Stimulated activated CD4-positive, alpha-beta T cell treated with anti-CD3 and anti-CD28 coated beads, Interleukin-1b, Interleukin-23, amount 100 ng/mL, for 24 hours (primary cell): Measurements from ENCODE around the gene UCN3.

Source experiments
- DNase-seq, 4 experiments: peaks; one replicate each; pipeline ENCODE4 v3.0.0-alpha.2; 2020; ENCODE audit warnings: low read depth in 4 of 4, low spot score in 1 of 4

Gene UCN3, protein sequence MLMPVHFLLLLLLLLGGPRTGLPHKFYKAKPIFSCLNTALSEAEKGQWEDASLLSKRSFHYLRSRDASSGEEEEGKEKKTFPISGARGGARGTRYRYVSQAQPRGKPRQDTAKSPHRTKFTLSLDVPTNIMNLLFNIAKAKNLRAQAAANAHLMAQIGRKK

DNA sequence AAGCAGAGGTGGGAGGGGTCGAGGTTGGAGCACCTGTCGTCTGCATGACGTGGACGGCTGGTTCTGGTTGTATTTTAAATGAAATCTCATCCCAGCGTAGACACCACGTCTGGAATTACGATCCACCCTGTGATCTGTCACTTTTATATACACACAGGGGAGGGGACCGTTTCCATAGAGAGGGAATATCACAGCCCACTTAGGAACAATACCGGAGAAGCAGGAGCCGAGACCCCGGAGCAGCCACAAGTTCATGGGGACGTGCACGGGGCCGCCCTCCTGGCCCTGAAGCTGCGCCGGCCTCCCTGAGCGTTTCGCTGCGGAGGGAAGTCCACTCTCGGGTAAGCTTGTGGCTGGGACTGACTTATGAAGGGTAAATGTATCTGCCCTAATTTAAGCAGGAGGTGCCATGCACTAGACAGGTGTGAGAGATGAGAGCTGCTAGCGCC lies at the start of gene UCN3:
TSS of gene UCN3 (plus strand) at position 77 of the 449 bp plus-strand sequence. CDS start 8,755 bp downstream, outside the sequence.
- DNase-seq: no peak

DNA sequence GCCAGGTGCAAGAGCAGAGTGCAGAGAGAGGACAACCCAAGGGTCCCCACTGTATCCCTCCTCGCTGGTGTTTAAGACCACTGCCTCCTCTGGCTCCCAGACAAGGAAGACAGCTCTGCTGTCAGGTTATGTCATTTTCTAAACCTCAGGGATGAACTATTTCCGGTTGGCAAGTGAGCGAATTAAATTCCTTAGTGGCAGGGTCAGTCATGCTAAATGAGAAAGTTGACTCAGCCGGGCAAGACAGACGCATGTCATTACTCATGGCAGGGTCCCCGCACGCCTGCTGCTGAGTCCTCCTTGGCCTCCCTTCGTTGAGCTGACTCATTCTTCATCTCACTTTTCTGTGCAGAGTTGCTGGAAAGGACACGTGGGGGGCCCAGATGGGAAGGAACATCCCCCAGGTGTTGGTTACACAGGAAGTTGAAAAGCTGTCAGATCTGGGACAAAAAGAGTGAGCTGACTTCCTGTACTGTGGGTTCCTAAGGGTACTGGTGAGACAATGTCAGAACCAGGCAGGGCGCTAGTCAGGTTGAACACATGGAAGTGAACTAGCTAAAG lies 47.1 kb upstream of the UCN3 start:
- peak; percentile 15 to 83 (median 60) for DNase-seq

DNA sequence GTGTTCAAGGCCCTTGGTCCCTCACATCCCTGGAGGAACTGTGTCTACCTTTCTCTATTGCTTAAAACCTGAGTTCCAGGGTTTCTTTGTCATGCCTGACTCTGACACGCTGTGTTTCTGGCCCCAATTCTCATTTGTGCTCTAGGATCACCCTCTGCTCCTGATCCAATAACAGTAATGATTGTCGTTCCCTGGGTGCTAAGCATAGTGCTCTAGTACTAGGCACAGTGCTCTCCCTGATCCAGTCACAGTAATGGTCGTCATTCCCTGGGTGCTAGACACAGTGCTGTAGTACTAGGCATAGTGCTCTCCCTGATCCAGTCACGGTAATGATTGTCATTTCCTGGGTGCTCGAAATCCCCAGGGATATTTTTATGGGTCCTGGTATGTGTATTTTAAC lies 46.6 kb upstream of the UCN3 start:
- DNase-seq: no peak

DNA sequence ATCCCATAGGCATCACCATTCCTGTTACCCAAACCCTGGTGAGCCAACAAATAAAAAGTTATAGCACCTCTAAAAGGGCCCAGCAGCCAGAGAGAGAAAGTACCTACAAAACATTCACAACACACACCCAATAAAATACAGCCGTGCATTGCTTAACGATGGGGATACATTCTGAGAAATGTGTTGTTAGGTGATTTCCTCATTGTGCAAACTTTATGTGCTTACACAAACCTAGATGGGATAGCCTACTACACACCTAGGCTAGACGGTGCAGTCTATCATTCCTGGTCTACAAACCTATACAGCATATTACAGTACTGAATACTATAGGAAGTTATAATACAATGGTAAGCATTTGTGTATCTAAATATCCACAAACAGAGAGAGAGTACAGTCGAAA lies 44.9 kb upstream of the UCN3 start:
- DNase-seq: no peak

DNA sequence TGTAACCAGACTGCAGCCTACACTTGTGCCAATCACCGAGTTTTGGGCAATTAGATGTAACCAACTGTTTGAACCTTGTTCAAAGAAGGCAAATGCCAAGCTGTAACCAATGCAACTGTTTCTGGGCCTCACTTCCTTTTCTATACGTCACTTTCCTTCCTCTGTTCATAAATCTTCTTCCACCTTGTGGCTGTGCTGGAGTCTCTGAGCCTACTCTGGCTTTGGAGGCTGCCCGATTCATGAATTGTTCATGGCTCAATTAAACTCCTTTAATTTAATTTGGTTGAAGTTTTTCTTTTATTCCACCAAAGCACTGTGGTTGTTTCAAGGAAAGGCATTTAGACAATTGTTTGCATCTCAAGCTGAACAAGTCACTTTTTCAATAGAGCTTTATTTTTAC lies 43.5 kb upstream of the UCN3 start:
- DNase-seq: no peak

DNA sequence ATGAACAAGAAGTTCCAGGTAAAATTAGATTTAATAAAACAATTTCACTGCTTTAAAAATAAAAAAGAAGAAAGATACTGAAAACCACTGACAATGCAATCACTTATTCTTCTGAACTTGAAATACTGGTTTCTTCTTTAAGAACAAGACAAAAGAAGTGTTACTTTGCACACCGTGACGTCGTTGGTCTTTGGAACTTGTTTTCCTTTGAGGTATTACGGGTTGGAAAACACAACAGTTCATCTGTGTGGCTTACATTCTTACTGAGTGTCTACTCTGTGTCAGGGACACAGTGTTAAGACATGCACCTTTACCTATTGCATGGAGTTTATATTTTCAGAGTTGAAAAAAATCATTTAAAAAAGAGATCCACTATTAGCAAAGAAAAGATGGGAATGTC lies 41.3 kb upstream of the UCN3 start:
- no peak for DNase-seq

DNA sequence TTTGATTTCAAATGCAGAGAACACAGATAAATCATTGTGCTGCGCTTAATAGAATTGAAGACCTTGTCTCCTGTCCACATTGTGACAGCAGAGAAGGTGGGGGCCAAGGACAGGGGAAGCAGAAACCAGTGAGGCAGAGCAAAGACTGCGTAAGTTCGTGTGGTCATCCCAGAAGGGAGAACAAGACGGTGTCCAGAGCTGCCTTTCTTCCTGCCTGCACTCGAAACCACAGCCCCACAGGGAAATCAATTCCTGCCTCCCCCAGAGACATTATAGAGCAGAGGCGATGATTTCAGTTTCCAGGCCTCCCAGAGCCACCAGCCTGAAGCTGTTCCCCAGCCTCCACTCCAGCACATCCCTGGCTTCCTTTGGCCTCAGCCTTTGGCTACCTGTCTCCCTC lies 39.7 kb upstream of the UCN3 start:
- DNase-seq: no peak

DNA sequence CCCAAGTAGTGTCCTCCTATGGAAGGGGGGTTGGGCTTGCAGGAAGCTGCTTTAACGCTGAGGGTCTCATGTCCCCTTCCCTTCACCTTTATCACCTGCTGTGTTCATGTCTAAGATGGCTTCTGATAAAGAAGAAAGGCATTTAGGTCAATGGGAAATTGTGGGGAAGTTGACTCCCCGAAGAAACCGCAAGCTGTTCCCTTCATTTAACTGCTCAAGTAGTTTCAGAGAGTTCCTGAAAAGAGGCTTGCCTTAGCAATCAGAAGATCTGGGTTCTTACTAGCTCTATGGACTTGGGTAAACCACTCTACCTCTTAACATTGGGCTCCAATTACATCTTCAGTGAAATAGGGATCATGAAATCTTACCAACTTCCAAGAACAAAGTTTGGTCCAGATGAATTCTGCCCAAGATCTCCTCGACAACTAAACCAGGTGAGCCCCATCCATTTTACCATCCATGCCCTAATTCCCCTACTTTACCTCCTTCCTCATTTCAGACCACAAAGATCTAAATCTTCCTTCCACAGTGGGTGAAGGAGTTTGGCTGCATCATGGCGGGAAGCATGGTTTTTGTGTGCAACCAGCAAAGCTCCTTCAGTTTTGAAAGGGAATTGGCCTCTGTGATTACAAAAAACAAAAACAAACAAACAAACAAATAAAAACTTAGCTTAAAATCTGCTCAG lies 30.4 kb upstream of the UCN3 start:
- DNase-seq: no peak

DNA sequence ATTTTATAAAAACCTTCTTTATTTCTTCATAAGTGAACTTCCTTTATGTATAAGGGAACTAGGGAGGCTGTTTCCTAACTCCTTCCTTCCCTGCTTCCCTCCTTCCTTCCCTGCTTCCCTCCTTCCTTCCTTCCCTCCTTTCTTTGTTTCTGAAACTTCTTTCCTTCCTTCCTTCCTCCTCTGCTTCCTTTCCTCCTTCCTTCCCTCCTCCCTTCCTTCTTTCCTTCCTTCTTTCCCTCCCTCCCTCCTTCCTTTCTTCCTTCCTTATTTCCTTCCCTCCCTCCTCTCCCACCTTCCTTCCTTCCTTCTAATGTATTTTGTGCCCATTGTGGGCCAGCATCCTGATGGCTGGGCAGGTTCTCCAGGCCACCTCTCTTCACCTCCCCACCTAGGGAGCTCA lies 26.8 kb upstream of the UCN3 start:
- DNase-seq: no peak

DNA sequence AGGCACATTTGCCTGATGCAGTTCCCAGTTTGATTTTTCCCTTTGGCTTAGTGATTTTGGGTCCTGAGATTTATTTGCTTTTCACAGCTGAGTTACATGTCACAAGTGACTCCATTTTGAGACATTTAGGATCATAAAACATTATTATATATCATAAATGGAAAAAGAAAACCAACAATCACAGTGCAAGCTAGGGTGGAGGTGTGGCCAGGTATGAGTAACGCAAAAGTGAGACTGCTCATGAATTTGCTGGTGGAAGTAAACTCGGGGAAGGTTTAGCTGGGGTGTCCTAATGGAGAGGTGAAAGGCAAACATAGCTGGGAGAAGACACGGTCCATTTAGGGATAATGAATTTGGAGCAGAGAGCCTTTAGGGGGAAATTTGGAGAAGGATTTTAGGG lies 21.7 kb upstream of the UCN3 start:
- DNase-seq: no peak

DNA sequence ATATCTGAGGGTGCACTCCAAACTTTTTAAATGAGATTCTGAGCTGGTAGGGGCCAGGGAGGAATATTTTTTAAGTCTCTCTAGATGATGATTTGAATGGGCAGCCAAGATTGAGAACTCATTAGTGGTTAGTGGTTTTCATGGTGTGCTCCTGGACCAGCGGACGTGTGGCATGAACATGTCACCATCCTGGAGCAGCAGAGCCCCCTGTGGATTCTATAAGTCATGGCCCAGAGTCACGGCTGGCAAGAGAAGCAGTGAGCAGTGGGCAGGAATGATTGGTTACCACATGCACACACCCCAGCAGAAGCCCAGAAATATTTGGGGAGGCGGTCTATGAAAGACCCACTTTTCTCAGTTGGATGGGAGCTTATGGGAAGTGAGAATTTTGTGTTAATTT lies 21.2 kb upstream of the UCN3 start:
- no peak for DNase-seq

DNA sequence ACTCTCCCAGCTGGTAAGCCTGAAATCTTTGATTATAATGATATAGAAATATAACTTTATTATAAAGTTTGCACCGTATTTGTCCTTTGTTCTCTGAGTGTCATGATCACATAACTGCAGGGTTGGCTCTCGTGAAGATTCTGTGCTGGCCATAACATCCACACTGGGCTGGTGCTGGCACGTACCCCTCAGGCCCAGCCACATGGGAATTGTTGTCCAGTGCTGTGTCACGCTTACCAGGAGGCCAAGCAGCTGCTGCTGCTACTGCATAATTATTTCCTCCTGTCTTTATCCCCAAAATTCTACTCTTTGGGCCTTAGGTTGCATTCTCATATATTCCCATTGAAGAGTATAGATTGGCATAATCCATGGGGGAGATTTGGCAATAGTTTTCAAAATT lies 20.8 kb upstream of the UCN3 start:
- DNase-seq: no peak

DNA sequence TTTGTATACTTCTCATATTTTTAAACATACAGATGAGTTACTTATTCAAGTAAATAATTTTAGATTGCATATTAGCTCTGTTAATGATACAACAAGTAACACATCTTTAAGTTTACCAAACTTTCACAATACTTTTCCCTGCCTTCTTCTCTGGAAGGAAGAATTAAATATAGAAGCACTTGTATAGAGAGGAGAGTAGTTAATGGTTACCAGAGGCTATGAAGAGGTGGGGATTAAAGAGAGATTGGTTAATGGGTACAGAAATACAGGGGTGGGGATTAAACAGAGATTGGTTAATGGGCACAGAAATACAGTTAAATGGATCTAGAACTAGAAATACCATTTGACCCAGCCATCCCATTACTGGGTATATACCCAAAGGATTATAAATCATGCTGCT lies 20.0 kb upstream of the UCN3 start:
- DNase-seq: no peak

DNA sequence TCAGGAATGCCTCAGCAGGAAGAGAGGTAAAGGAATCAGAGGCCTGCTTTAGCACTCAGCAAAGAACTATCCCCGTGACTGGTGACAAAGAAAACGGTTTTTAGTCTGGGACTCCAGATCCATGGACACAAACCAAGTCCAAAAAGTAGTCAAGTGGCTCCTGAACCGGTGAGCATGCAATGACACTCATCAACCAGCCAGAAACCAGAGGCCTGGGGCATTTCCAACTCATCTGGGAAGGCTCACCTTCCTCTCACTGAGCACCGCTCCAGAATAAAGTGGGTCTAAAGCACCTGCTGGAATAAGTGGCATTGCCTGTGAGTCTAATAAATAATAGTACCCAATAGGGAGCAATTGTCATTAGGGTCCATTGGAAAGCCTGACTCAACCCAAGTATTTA lies 17.9 kb upstream of the UCN3 start:
- DNase-seq: no peak

DNA sequence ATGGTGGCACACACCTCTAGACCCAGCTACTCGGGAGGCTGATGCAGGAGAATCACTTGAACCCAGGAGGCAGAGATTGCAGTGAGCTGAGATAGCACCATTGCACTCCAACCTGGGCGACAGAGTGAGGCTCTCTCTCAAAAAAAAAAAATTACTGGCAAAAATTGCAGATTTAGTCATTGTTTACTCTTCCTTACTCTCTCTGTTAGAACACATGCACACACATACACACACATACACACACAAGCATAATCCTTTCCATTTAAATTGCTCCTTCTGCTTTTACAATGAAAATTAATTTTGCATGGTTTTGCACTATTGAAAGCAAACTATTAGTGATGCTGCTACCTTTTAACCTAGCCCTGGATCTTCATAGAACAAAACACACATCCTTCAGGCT lies 15.4 kb upstream of the UCN3 start:
- DNase-seq: no peak

DNA sequence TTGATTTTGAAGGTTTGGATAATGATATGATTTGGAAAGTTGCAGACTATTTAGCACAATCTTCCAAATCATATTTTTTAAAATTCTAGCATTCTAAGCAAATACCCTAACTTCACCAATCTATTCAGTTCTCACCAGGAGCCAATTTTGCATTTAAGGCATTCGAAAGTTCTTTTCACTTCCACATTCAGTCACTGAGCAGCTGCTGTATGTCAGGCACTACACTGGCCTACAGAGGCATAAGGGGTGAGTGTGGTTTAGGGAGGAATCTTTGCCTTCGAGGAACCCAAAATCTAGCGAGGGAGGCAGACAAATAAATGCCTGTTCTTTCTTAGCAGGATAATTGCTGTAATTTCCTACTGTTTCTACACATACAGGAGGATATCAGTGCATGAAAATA lies 10.7 kb upstream of the UCN3 start:
- DNase-seq: no peak

DNA sequence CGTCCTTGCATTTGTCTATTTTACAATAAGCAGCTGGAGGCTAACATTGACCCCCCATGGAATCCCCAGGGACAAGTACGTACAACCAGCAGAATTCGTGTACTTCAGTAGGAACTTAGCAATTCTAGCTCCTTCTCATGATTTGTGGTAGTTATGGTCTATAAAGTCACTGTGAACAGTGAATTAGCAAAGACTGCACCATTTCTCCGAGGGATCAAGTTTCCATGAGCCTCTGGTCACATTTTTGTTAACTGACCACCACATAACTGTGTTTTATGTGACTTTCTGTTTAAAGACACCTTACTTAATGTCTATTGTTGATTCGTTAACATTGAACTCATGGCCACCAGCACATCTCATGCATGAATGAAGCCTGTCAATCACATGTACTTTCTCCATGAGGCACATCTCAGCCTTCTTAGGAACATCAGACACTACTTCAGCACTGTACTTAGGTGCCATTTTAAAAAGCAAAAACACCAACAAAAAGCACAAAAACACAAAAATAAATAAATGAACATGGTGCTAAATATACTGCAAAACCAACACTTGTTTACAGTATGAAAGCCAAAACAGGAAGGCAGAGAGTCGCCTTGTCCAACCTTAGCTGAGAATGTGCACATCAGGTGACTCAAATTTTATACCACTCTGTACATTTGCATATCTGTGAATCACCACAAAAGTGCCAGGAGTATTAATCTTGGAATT lies 9.0 kb upstream of the UCN3 start:
- DNase-seq: no peak

DNA sequence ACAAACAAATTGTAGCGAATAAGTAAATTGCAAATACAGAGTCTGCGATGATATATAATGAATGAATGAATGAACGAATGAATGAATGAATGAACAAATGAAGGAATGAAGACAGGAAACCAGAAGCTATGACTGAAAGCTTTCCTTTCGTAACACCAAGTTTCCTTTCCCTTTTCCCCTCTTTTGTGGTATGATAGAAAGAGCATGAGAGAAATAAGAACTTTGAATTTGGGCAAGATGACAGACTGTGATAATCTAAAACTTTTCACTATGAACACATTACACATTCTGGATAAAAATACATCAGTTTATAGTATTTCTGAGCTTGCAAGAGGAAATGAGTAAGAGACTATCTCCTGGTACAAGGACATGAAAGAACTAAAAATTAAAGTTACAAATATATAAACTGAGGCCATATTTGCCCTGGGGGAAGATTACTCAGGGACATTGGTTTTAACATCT lies 8.4 kb upstream of the UCN3 start:
- no peak for DNase-seq

DNA sequence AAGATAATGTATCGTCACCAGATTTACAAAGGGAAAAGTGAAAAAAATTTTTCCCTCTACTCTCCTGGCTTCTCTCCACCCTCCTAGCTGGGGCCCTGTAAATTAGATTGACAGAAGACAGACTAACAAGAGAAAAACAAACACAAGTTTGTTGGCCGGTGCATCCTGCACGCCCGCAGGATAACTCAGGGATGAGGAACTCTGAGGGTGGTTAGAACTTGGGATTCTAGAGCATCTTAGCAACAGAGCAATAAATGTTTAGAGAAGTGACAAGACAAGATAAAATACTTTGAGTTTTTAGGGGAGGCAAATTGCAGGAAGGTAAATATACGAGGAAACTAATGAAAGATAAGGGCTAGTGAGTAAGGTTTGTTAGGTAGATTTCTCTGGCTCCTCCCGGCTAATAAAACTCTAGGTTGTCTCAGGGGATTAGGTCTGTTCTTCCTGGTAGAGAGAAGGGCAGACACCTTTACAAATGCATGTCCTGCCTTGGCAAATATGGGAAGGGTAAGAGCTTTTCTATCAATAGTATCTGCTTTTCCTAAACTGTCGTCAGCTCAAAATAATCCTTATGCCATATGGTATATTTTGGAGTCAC lies 4.3 kb upstream of the UCN3 start:
- DNase-seq: no peak

DNA sequence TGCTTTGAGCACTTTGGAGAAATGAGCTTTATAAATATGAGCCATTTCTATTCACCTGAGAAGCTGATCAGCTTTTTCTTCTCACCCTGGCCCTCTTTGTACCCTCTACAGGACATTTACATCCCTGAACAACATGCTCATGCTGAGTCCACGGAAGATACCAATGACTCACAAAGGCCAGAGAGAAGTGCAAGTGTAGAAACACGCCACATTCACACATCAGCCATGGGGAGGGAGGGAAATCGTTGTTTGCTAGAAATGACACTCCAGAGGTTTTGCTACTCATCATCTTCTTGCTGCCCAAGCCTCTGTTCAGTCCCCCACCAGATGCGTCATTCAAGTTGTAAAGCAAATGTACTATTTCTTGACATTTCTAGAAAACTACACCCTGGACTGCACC lies 2.8 kb upstream of the UCN3 start:
- DNase-seq: no peak

DNA sequence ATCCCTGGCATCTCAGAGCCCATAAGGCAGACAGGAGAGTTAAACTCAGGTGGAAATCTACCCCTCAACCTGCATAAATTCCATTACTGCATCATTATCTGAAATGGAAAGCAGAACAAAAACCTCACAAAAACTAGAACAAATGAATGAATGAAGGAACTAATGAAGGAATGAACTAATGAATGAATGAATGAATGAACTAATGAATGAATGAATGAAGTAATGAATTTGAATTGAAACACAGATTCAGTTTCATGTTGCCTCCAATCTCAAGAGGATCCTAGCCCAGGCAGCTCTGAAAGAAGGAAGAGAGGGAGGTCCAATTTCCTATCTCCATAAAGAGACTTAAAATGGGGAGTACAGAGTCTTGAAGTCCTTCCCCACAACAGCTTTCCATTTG lies 1.9 kb upstream of the UCN3 start:
- DNase-seq: no peak

DNA sequence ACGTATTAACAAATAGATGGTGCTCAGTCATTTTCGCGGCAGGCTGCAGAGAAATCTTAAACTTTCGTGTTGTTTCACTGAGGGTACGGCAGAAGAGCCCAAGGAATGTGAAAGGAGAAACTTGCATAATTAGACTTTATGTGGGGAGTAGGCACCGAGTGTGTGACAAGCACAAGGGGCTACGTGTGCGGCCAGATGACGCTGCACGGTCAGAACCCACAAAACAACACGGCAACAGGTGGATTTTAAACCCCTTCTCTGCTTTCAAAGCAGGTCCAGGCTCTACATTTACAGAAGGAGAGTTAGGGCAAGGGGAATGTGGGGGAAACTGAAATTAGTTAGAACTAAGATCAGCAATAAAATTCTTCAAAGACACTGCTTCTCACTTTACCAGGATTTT lies 392 bp upstream of the UCN3 start:
- DNase-seq: no peak
